ENCODE data around the gene ATP6V1G1. TPM values are rescaled to one million over a fixed set of nuclear protein-coding genes. Genes with fewer than 3 reads are reported as not detected.

ATP6V1G1 gene
- total and polyA plus RNA-seq, 2 experiments from 2014 or later: 166 to 509 TPM

- H3F3A ChIP-seq (replicated peaks; ENCODE audit: low read depth): no peaks in the 10 kb centered on the region
- Mint-ChIP-seq H3K9me3 (no peaks in the 10 kb centered on the region), H3K27me3 (ENCODE audit: insufficient read depth, low read depth, poor library complexity) (peaks cover 2% of the 10 kb centered on the region), H3K4me3 (no peak overlapping the region), H3K36me3 (ENCODE audit: low read depth) (peaks cover 40% of the 10 kb centered on the region), H3K4me1 (no peaks in the 10 kb centered on the region), H3K27ac (no peak overlapping the region)
- H3K27ac ChIP-seq (ENCODE audit: low read depth): no peak overlapping the region
- TF ChIP-seq EZH2 (IDR thresholded peaks at IDR 0.05; ENCODE audit: low read depth, unreplicated experiment): no peak
- TF ChIP-seq ETS1 (IDR thresholded peaks at IDR 0.05): no peak
- no peak for TF ChIP-seq EZH2phosphoT487 (IDR thresholded peaks at IDR 0.05; ENCODE audit: unreplicated experiment)
- TF ChIP-seq, protein P1, sequence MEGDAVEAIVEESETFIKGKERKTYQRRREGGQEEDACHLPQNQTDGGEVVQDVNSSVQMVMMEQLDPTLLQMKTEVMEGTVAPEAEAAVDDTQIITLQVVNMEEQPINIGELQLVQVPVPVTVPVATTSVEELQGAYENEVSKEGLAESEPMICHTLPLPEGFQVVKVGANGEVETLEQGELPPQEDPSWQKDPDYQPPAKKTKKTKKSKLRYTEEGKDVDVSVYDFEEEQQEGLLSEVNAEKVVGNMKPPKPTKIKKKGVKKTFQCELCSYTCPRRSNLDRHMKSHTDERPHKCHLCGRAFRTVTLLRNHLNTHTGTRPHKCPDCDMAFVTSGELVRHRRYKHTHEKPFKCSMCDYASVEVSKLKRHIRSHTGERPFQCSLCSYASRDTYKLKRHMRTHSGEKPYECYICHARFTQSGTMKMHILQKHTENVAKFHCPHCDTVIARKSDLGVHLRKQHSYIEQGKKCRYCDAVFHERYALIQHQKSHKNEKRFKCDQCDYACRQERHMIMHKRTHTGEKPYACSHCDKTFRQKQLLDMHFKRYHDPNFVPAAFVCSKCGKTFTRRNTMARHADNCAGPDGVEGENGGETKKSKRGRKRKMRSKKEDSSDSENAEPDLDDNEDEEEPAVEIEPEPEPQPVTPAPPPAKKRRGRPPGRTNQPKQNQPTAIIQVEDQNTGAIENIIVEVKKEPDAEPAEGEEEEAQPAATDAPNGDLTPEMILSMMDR (conservative IDR thresholded peaks at IDR 0.05; ENCODE audit: low read depth in 2 of 2): no peak
- TF ChIP-seq STAT1 (IDR thresholded peaks at IDR 0.05; ENCODE audit: unreplicated experiment): no peak
- no peak for TF ChIP-seq REST (IDR thresholded peaks at IDR 0.05; ENCODE audit: unreplicated experiment)
- no peak for TF ChIP-seq CREB1 (CRISPR knock-in tag; IDR thresholded peaks at IDR 0.05; ENCODE audit: low read depth)
- no peak for TF ChIP-seq ZNF462 (CRISPR knock-in tag; IDR thresholded peaks at IDR 0.05)
- no peak for TF ChIP-seq ZNF331 (CRISPR knock-in tag; IDR thresholded peaks at IDR 0.05; ENCODE audit: low read depth)
- TF ChIP-seq POLR2AphosphoS5 (IDR thresholded peaks at IDR 0.05; ENCODE audit: low read depth): no peak
- no peak for TF ChIP-seq JUNB (IDR thresholded peaks at IDR 0.05; ENCODE audit: unreplicated experiment)
- no peak for TF ChIP-seq NANOG (IDR thresholded peaks at IDR 0.05; ENCODE audit: borderline replicate concordance)
- TF ChIP-seq ZNF114 (CRISPR knock-in tag; IDR thresholded peaks at IDR 0.05): no peak
- H3K4me2 ChIP-seq: no peak overlapping the region
- ATAC-seq: no peak
- no peaks in the 10 kb centered on the region for H3K27me3 ChIP-seq (ENCODE audit: insufficient read depth)
- no peaks in the 10 kb centered on the region; the same call in 1 of the 2 replicates for H3K36me3 ChIP-seq (ENCODE audit: insufficient read depth)
- no peaks in the 10 kb centered on the region for H4K20me1 ChIP-seq (replicated peaks; ENCODE audit: insufficient read depth)
- no peaks in the 10 kb centered on the region for H3K79me2 ChIP-seq (replicated peaks; ENCODE audit: insufficient read depth)
- H3K9me2 ChIP-seq (ENCODE audit: insufficient read depth): no peaks in the 10 kb centered on the region
- H3K4me3 ChIP-seq: no peak overlapping the region
- H3K4me1 ChIP-seq (ENCODE audit: insufficient read depth): no peaks in the 10 kb centered on the region
- DNase-seq (ENCODE audit: low spot score): no peak
- no peak overlapping the region for H2AFZ ChIP-seq
Measured at GRCh38 chr9:114624677-114625076, 37.1 kb downstream of the ATP6V1G1 start.
